ENCODE data around the gene SGSH. TPM values are rescaled to one million over a fixed set of nuclear protein-coding genes. Genes with fewer than 3 reads are reported as not detected.
A peak's percentile ranks its signal among the peaks of the same experiment; 100 is the strongest.
"Not testable (repeated sequence)": the region's sequence is repeated elsewhere in the genome, so short reads cannot be mapped to it uniquely, and the experiment has no call there.

Gene SGSH
- total RNA-seq, 1 donor from 2014 or later: 53.7 TPM

GRCh38 chr17:80261159-80261894 lies 41.2 kb upstream of the SGSH start:
- Mint-ChIP-seq H3K4me3 (peak overlapping the region; percentile 78), H3K27me3 (ENCODE audit: low read depth) (no peaks in the 10 kb centered on the region), H3K27ac (peak overlapping the region; percentile 85), H3K36me3 (peaks cover 10% of the 10 kb centered on the region), H3K9me3 (no peaks in the 10 kb centered on the region), H3K4me1 (peaks cover 14% of the 10 kb centered on the region)
- TF ChIP-seq CTCF (IDR thresholded peaks at IDR 0.05; ENCODE audit: unreplicated experiment): no peak
- peak in 1 of 2 experiments; percentile 58 for DNase-seq (ENCODE audit: low spot score in 2 of 2, unreplicated experiment in 2 of 2)

DNA sequence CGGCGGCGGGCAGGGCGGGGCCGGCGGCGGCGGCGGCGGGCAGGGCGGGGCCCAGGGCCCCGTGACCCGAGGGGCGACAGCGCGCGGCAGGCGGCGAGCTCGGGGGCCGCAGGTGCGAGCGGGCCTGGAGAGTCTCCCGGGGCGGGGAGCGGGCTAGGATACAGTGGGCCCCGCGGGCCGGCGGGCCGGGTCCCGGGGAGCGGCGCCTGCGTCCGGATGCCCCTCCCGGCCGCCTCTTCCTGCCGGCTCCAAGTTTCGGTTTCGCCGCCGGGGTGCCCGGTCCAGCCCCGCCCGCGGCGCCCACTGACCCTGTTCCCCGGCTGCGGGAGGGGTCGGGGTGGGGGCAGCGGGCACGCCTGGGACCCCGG lies 40.6 kb upstream of the SGSH start, which contains the start of gene RNF213:
Gene RNF213, plus strand, starts transcription at position 62 of the 368 bp plus-strand sequence. CDS start 2,830 bp downstream, outside the sequence.
- Mint-ChIP-seq H3K36me3 (peaks cover 8% of the 10 kb centered on the region), H3K4me3 (peak within 1 kb of the TSS; percentile 85), H3K27me3 (ENCODE audit: low read depth) (no peaks in the 10 kb centered on the region), H3K27ac (peak within 1 kb of the TSS; percentile 93), H3K4me1 (peaks cover 14% of the 10 kb centered on the region), H3K9me3 (no peaks in the 10 kb centered on the region)
- peak in 1 of 2 experiments; percentile 59 for DNase-seq (ENCODE audit: low spot score in 2 of 2, unreplicated experiment in 2 of 2)
- no peak for TF ChIP-seq CTCF (IDR thresholded peaks at IDR 0.05; ENCODE audit: unreplicated experiment)

GRCh38 chr17:80260069-80260535 lies 40.0 kb upstream of the SGSH start:
- no peaks in the 10 kb centered on the region for H3K27me3 Mint-ChIP-seq (ENCODE audit: low read depth)
- peak overlapping the region; percentile 93 for H3K27ac Mint-ChIP-seq
- peaks cover 4% of the 10 kb centered on the region for H3K36me3 Mint-ChIP-seq
- DNase-seq (ENCODE audit: low spot score in 2 of 2, unreplicated experiment in 2 of 2): peak; percentile 65 to 79
- H3K4me3 Mint-ChIP-seq: peak overlapping the region; percentile 85
- H3K4me1 Mint-ChIP-seq: peaks cover 14% of the 10 kb centered on the region
- no peak for TF ChIP-seq CTCF (IDR thresholded peaks at IDR 0.05; ENCODE audit: unreplicated experiment)
- H3K9me3 Mint-ChIP-seq: no peaks in the 10 kb centered on the region

- Mint-ChIP-seq H3K27ac (peak overlapping the region; percentile 93), H3K27me3 (ENCODE audit: low read depth) (no peaks in the 10 kb centered on the region), H3K9me3 (no peaks in the 10 kb centered on the region), H3K36me3 (peaks cover 1% of the 10 kb centered on the region), H3K4me1 (peaks cover 19% of the 10 kb centered on the region), H3K4me3 (peak overlapping the region; percentile 85)
- no peak for DNase-seq (ENCODE audit: low spot score in 2 of 2, unreplicated experiment in 2 of 2)
- TF ChIP-seq CTCF (IDR thresholded peaks at IDR 0.05; ENCODE audit: unreplicated experiment): no peak
These were observed 39.4 kb upstream of the SGSH start for GRCh38 chr17:80259457-80260068.

GRCh38 chr17:80258296-80258695 lies 38.2 kb upstream of the SGSH start:
- H3K27me3 Mint-ChIP-seq (ENCODE audit: low read depth); H3K9me3 Mint-ChIP-seq; DNase-seq (ENCODE audit: low spot score in 2 of 2, unreplicated experiment in 2 of 2); H3K36me3 Mint-ChIP-seq: not testable (repeated sequence)
- Mint-ChIP-seq H3K4me3 (peak overlapping the region; percentile 44), H3K27ac (peak overlapping the region; percentile 54), H3K4me1 (peaks cover 23% of the 10 kb centered on the region)

GRCh38 chr17:80257716-80258213 lies 37.6 kb upstream of the SGSH start:
- H3K27ac Mint-ChIP-seq: peak overlapping the region; percentile 54
- H3K36me3 Mint-ChIP-seq: no peaks in the 10 kb centered on the region
- no peaks in the 10 kb centered on the region for H3K9me3 Mint-ChIP-seq
- DNase-seq (ENCODE audit: low spot score in 2 of 2, unreplicated experiment in 2 of 2): no peak
- H3K27me3 Mint-ChIP-seq (ENCODE audit: low read depth): no peaks in the 10 kb centered on the region
- no peak for TF ChIP-seq CTCF (IDR thresholded peaks at IDR 0.05; ENCODE audit: unreplicated experiment)
- H3K4me3 Mint-ChIP-seq: no peak overlapping the region
- H3K4me1 Mint-ChIP-seq: peaks cover 23% of the 10 kb centered on the region
